Esophagus (tissue), 2 donors: ENCODE data around the gene KIRREL3. TPM values are rescaled to one million over a fixed set of nuclear protein-coding genes. Genes with fewer than 3 reads are reported as not detected.
A peak's percentile ranks its signal among the peaks of the same experiment; 100 is the strongest.
"Not testable (repeated sequence)": the region's sequence is repeated elsewhere in the genome, so short reads cannot be mapped to it uniquely, and the experiment has no call there.

ENCODE experiments used
- H3K27ac ChIP-seq, 2 donors: one replicate each; pipeline ENCODE4 v1.5.1; 2013; ENCODE audit warnings: low read depth in 2 of 2, mild to moderate bottlenecking in 2 of 2, inconsistent platforms in 1 of 2, low read length in 1 of 2, moderate library complexity in 1 of 2
- H3K27me3 ChIP-seq, 2 donors: one replicate each; pipeline ENCODE4 v1.6.1; 2013; ENCODE audit warnings: low read length in 2 of 2, control low read depth in 1 of 2, mild to moderate bottlenecking in 1 of 2; ENCODE audit not compliant: insufficient read depth in 2 of 2, control insufficient read depth in 1 of 2
- H3K36me3 ChIP-seq, 2 donors: one replicate each; pipeline ENCODE4 v1.6.1; 2013; ENCODE audit warnings: low read length in 1 of 2; ENCODE audit not compliant: control insufficient read depth in 2 of 2, insufficient read depth in 2 of 2
- H3K4me1 ChIP-seq, 2 donors: one replicate each; pipeline ENCODE4 v1.6.1; 2013; ENCODE audit warnings: low read length in 1 of 2; ENCODE audit not compliant: control insufficient read depth in 2 of 2, insufficient read depth in 2 of 2
- H3K4me3 ChIP-seq, 2 donors: one replicate each; pipeline ENCODE4 v1.5.1; 2013; ENCODE audit warnings: low read length in 2 of 2, mild to moderate bottlenecking in 2 of 2, low read depth in 1 of 2, moderate library complexity in 1 of 2
- H3K9me3 ChIP-seq, 2 donors: one replicate each; pipeline ENCODE4 v1.6.1; 2013; ENCODE audit warnings: mild to moderate bottlenecking in 2 of 2, low read depth in 1 of 2, low read length in 1 of 2, moderate library complexity in 1 of 2; ENCODE audit not compliant: control insufficient read depth in 2 of 2, insufficient read depth in 1 of 2
- WGBS, 2 donors: extraction: QIAGEN DNeasy Blood & Tissue Kit; methylation state at CpG; one replicate each; pipeline ENCODE4 v1.1.7; 2013; 5-methylcytosine and 5-hydroxymethylcytosine counted together
- polyA plus RNA-seq, 2 donors: library from polyadenylated mRNA; stranded (reverse); fragments of 200-250 nt; gene quantifications; one replicate each; pipeline ENCODE4 v1.2.3, GENCODE V29; 2013
- donor health status: healthy with polysubstance abuse.
- donor health status: Bipolar disorder and iron deficiency.

The KIRREL3 gene
- polyA plus RNA-seq, 2 donors, result 0.05 to 0.12 TPM

DNA sequence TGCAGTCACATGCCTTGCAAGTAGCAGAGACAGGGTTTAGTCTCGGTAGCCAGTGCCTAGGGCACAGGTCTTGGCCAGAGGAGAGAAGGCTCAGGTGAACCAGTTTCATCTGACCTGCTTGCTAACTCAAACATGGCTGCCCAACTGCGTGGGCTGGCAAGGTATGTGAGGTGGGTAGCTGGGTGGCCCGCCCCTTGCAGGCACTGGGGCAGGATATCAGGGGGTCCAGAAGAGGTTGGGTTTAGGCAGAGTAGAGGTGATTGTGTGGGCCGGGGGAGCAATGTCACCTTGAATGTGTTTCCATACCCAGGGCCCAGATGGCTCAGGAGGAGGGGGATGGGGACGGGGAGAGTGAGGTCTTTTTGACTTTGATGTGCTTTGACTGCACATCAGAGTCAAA is 607.4 kb downstream of the KIRREL3 start:
- WGBS, 2 donors, result 80 to 84% methylated on average over 5 of the region's 5 CpGs
- H3K27me3 ChIP-seq, result no peaks in the 10 kb centered on the region
- no peak overlapping the region for H3K4me3 ChIP-seq
- no peaks in the 10 kb centered on the region for H3K36me3 ChIP-seq
- peaks cover 0 to 16% of the 10 kb centered on the region in 2 donors for H3K4me1 ChIP-seq
- peak overlapping the region in 1 of 2 donors; percentile 0 for H3K27ac ChIP-seq
- no peaks in the 10 kb centered on the region for H3K9me3 ChIP-seq

DNA sequence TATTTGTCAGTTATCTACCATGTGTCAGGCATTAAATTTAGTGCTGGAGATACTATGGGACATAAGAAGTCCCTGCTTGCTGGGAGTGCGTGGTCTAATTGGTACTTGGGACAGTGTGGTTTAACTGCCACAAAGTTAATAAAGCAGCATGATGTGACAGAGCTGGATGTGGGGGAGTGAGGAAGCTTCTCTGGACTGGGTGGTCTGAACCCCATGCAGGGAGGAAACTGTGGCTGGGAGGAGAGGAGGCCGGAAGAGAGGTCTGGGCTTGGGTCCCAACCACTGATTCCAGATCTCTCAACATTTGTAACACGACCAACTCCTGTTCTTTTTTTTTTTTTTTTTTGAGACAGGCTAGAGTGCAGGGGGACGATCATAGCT is 607.9 kb downstream of the KIRREL3 start:
- H3K9me3 ChIP-seq, result no peaks in the 10 kb centered on the region
- H3K36me3 ChIP-seq, result no peaks in the 10 kb centered on the region
- H3K4me3 ChIP-seq, result no peak overlapping the region
- WGBS, 2 donors, result 38 to 43% methylated on average over 4 of the region's 4 CpGs
- H3K4me1 ChIP-seq, result peaks cover 0 to 16% of the 10 kb centered on the region in 2 donors
- no peaks in the 10 kb centered on the region for H3K27me3 ChIP-seq
- no peak overlapping the region for H3K27ac ChIP-seq

DNA sequence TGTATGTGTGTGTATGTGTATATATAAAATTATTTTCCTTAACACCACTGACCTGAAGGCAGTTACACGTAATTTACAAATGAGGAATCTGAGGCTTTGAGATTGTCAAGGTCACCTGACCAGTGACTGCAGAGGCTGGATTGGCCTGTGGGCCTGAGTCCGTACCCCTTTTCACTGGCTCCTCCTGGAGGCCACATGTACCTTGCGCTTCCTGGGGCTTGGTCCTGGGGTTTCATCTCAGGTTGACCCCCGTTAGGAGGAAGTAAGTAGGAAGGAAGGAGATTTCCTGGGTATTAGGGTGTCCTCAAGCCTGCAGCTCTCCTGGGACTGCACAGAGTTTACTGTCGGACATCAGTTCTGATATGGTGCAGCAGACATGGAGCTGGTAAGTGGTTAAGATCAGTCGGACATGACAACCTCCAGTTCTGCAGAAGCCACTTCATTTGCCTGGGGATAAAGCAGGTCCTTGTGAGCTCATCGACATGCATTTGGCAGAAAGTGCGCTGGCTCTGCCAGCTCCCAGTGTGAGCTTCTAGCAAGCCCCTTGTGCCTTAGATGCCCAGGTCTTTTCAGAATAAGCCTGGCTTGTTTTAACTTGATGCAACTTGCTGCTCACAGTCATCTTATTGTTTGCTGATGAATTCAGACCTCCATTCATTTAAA is 608.5 kb downstream of the KIRREL3 start:
- Histone ChIP-seq H3K4me1 (peaks cover 0 to 16% of the 10 kb centered on the region in 2 donors), H3K27me3 (no peaks in the 10 kb centered on the region), H3K4me3 (no peak overlapping the region), H3K36me3 (no peaks in the 10 kb centered on the region), H3K9me3 (no peaks in the 10 kb centered on the region), H3K27ac (no peak overlapping the region)
- 52 to 56% methylated on average over 8 of the region's 8 CpGs for WGBS, 2 donors

DNA sequence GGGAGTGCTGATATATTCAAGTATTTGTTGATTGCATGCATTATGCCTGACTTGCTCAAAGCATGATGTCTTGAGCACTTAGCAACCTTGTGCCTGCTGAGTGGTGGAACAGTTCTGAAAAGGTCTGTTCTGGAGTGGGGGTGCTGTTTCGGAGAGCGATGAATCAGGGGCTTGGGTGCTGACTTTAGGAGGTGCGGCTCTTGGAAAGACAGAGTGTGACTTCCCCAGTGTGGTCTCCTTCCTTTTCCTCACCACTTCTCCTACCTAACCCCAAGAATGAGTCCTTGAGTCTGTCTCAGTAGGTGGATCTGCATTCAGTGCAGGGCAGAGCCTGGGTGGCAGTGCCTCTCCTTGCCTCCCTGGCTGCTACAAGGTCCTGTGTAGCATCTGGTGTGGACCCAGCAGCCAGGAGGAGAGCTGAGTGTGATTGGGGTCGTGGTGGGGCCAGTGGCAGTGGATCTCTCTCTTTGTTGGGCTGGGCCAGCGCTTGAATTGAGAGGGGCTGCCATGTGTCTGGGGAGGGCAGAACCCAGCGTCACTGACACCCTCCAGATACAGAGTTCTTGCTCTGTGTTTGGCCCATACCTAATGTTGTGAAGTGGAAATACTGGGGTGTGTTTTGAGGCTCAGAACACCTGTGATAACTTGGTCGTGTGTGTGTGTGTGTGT is 609.1 kb downstream of the KIRREL3 start:
- no peak overlapping the region for H3K4me3 ChIP-seq
- no peaks in the 10 kb centered on the region for H3K27me3 ChIP-seq
- H3K36me3 ChIP-seq, result no peaks in the 10 kb centered on the region
- H3K4me1 ChIP-seq, result peaks cover 3 to 20% of the 10 kb centered on the region in 2 donors
- WGBS, 2 donors, result 72 to 74% methylated on average over 7 of the region's 7 CpGs
- no peaks in the 10 kb centered on the region for H3K9me3 ChIP-seq
- H3K27ac ChIP-seq, result peak overlapping the region in 1 of 2 donors; percentile 11

DNA sequence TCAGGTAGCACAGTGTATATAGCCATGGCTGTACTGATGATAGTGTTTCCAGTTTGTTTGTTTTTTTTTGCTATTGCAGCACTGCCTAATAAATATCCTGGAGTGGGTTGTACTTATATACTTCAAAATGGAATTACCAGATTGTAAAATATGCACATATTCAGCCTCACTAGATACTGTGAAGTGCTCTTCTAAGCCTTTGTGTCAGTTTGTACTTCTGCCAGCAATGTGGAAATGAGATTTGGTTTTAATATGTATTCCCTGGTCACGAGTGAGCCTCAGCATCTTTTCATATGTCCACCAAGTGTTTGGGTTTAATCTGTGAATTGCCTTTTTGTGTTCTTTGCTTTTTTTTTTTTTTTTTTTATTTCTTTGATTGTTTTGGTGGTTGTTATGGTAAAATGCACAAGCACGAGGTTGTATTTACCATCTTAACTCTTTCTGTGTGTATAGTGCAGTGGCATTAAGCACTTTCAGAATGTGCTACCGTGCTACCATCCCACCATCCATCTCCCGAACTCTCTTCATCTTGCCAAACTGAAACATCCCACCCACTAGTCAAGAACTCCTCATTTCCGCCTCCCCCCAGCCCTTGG is 610.2 kb downstream of the KIRREL3 start:
- H3K36me3 ChIP-seq, result no peaks in the 10 kb centered on the region
- peaks cover 8 to 24% of the 10 kb centered on the region in 2 donors for H3K4me1 ChIP-seq
- WGBS, 2 donors, result 59 to 66% methylated on average over 5 of the region's 5 CpGs

DNA sequence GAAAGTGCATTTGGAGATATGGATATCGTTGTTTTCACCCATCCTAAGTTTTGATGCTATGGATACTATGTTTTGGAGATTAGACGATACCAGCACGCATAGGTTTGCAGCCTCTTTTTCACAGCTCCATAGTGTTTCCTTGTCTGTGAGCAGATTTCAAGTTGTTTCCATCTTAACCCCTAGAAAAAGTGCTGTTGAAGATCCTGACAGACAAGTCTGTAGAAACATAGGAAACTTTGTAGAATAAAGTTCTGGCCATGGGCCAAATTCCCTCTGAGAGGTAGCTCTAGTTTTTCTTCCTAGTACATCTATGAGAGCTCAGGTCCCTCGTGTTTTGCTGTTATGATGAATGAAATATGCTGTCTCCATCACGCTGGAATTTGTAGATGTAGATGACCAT is 612.7 kb downstream of the KIRREL3 start:
- Histone ChIP-seq H3K27me3 (no peaks in the 10 kb centered on the region), H3K9me3 (peaks cover 0 to 3% of the 10 kb centered on the region in 2 donors), H3K4me1 (peaks cover 14 to 37% of the 10 kb centered on the region in 2 donors), H3K4me3 (no peak overlapping the region), H3K27ac (no peak overlapping the region), H3K36me3 (no peaks in the 10 kb centered on the region)
- 63 to 70% methylated on average over 5 of the region's 5 CpGs for WGBS, 2 donors

More for the DNA sequence above, 610.2 kb downstream of the KIRREL3 start:
- Histone ChIP-seq H3K27me3 (no peaks in the 10 kb centered on the region), H3K4me3 (no peak overlapping the region), H3K9me3 (no peaks in the 10 kb centered on the region), H3K27ac (no peak overlapping the region)

DNA sequence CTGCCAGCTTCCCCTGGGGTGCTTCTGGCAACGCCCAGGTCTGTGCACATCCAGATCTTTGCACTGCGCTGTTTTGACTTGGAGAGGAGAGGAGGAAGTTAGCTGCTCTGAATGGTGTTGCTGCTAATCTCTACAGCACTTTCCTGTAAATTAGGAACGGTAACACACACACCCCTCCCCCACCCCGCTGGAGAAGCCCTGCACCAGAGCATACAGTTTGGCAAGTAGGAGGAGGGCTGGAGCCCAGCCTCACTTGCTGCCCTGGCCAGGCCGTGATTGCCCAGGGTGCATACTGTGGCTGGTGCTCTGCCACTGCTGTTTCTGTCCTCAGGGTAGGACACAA is 613.9 kb downstream of the KIRREL3 start:
- H3K4me3 ChIP-seq, H3K9me3 ChIP-seq, H3K27me3 ChIP-seq, H3K36me3 ChIP-seq: not testable (repeated sequence)
- peaks cover 14 to 35% of the 10 kb centered on the region in 2 donors for H3K4me1 ChIP-seq
- 20 to 27% methylated on average over 5 of the region's 5 CpGs for WGBS, 2 donors
- peak overlapping the region; percentile 75 to 90 for H3K27ac ChIP-seq

DNA sequence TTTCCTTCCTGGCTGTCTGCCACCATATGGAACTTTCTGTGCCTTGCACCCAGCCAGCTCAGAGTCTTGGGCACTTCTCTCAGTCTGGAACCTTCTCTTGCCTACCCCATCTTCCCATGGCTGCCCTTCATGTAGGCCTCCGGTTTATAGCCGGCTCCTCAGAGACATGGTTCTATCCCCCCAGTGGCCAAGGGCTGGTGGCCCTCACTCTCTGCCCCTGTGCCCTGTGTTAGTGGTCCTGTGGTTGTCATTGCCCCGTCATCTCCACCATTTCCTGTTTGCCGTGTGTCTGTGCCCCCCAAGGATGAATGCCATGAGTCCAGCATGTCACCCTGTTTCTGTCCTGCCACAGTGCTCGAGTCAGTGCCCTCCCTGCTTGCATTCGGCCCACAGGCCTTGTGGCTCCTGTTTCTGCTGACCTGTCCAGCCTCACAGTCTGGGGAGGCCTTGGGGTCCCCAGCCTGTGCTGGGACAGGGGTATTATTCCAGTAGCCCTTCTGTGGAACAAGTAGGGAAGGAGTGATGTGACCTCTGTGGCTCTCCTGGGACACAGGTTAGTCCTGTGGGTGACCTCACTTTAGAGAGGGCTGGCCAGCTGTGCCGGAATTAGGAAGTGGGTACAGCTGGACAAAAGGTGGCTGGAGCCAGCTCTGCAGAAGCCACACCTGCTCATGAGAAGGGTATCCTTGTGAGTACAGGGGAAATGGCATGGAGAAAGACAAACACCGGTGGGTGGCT is 614.4 kb downstream of the KIRREL3 start:
- WGBS, 2 donors, result 71 to 73% methylated on average over 8 of the region's 8 CpGs
- peak overlapping the region in 1 of 2 donors; percentile 11 for H3K4me3 ChIP-seq
- peaks cover 14 to 32% of the 10 kb centered on the region in 2 donors for H3K4me1 ChIP-seq
- no peaks in the 10 kb centered on the region for H3K27me3 ChIP-seq
- H3K36me3 ChIP-seq, result no peaks in the 10 kb centered on the region
- peak overlapping the region; percentile 75 to 90 for H3K27ac ChIP-seq
- peaks cover 0 to 3% of the 10 kb centered on the region in 2 donors for H3K9me3 ChIP-seq

DNA sequence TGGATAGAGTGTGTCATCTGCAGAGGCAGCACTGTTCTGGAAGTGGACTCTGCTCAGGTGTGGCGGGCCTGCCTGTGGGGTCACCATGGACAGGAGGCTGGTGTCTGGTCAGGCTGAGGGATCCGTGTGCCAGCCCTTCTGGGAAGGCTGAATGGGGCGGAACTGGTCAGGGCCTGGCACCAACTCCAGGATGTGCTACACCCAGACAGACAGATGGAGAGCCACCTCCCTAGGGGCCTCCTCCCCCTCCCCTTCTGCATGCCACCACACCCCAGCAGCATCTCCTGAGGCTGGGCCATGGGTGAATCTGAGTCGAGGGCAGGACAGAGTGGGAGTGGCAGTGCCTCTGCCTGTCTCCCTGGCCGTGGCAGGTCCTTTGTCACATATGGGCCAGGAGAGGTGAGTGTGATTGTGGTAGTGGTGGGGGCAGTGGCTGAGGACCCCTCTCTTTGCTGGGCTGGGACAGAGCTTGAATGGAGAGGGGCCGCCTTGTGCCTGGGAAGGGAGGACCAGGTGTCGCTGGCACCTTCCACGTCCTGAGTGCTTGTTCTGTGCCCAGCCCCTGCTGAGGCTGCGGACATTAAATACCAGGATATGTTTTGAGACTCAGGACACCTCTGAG is 616.0 kb downstream of the KIRREL3 start:
- peak overlapping the region; percentile 33 to 57 for H3K27ac ChIP-seq

More for the DNA sequence above, 616.0 kb downstream of the KIRREL3 start:
- no peaks in the 10 kb centered on the region for H3K27me3 ChIP-seq
- peaks cover 0 to 2% of the 10 kb centered on the region in 2 donors for H3K36me3 ChIP-seq
- WGBS, 2 donors, result 77 to 90% methylated on average over 8 to 9 of the region's 9 CpGs
- peaks cover 0 to 3% of the 10 kb centered on the region in 2 donors for H3K9me3 ChIP-seq
- H3K4me1 ChIP-seq, result peaks cover 14 to 32% of the 10 kb centered on the region in 2 donors
- peak overlapping the region in 1 of 2 donors; percentile 19 for H3K4me3 ChIP-seq
